Trophoblast cell (in vitro differentiated cells and primary cell): ENCODE results near the gene GALNTL6.

ENCODE experiments used
- DNase-seq, 2 donors: peaks; one replicate each; pipeline ENCODE4 v3.0.0-alpha.2; 2016
- H2AFZ ChIP-seq: 2 replicates; pipeline ENCODE4 v1.6.1; 2013; ENCODE audit warnings: low read length, moderate library complexity, mild to moderate bottlenecking; ENCODE audit not compliant: insufficient read depth, poor library complexity
- H2AK5ac ChIP-seq: 2 replicates; pipeline ENCODE4 v1.6.1; 2013; ENCODE audit warnings: mild to moderate bottlenecking, low read length
- H2BK120ac ChIP-seq: 2 replicates; pipeline ENCODE4 v1.6.1; 2013; ENCODE audit warnings: low read length, mild to moderate bottlenecking, moderate library complexity; ENCODE audit not compliant: insufficient read depth, poor library complexity
- H2BK12ac ChIP-seq: 2 replicates; pipeline ENCODE4 v1.6.1; 2013; ENCODE audit warnings: mild to moderate bottlenecking, low read length, moderate library complexity
- H2BK5ac ChIP-seq: 2 replicates; pipeline ENCODE4 v1.6.1; 2013; ENCODE audit warnings: low read length, low read depth, moderate library complexity, mild to moderate bottlenecking; ENCODE audit not compliant: poor library complexity
- H3K14ac ChIP-seq: 2 replicates; pipeline ENCODE4 v1.6.1; 2013; ENCODE audit warnings: mild to moderate bottlenecking, low read length
- H3K18ac ChIP-seq: 2 replicates; pipeline ENCODE4 v1.6.1; 2013; ENCODE audit warnings: mild to moderate bottlenecking, low read length
- H3K23ac ChIP-seq: 2 replicates; pipeline ENCODE4 v1.6.1; 2013; ENCODE audit warnings: low read length
- H3K27ac ChIP-seq: 2 replicates; pipeline ENCODE4 v1.5.1; 2013; ENCODE audit warnings: low read depth, mild to moderate bottlenecking, inconsistent platforms, low read length, moderate library complexity
- H3K27me3 ChIP-seq: 2 replicates; pipeline ENCODE4 v1.6.1; 2013; ENCODE audit warnings: inconsistent platforms, mild to moderate bottlenecking, low read length, moderate library complexity; ENCODE audit not compliant: insufficient read depth
- H3K36me3 ChIP-seq, 2 experiments: 1 replicate in 1 of 2; 2 replicates in 1 of 2; pipeline ENCODE4 v1.6.1; 2013; ENCODE audit warnings: low read length in 2 of 2, mild to moderate bottlenecking in 2 of 2, moderate library complexity in 1 of 2; ENCODE audit not compliant: insufficient read depth in 2 of 2, control insufficient read depth in 1 of 2
- H3K4ac ChIP-seq: 2 replicates; pipeline ENCODE4 v1.6.1; 2013; ENCODE audit warnings: low read depth, mild to moderate bottlenecking, low read length, moderate library complexity
- H3K4me1 ChIP-seq, 2 experiments: 1 replicate in 1 of 2; 2 replicates in 1 of 2; pipeline ENCODE4 v1.6.1; 2013; ENCODE audit warnings: low read length in 2 of 2, mild to moderate bottlenecking in 2 of 2, moderate library complexity in 1 of 2; ENCODE audit not compliant: insufficient read depth in 2 of 2, control insufficient read depth in 1 of 2
- H3K4me2 ChIP-seq: 2 replicates; pipeline ENCODE4 v1.6.1; 2013; ENCODE audit warnings: inconsistent platforms, mild to moderate bottlenecking, low read length, moderate library complexity
- H3K4me3 ChIP-seq: 2 replicates; pipeline ENCODE4 v1.5.1; 2013; ENCODE audit warnings: mild to moderate bottlenecking, low read depth, low read length, inconsistent platforms
- H3K79me1 ChIP-seq: one replicate; pipeline ENCODE4 v1.6.1; 2013; ENCODE audit warnings: low read length
- H3K79me2 ChIP-seq: 2 replicates; pipeline ENCODE4 v1.6.1; 2013; ENCODE audit warnings: low read length, mild to moderate bottlenecking; ENCODE audit not compliant: control insufficient read depth, insufficient read depth, poor library complexity
- H3K9ac ChIP-seq: 2 replicates; pipeline ENCODE4 v1.6.1; 2013; ENCODE audit warnings: mild to moderate bottlenecking, low read length
- H3K9me3 ChIP-seq: 2 replicates; pipeline ENCODE4 v1.6.1; 2013; ENCODE audit warnings: low read depth, mild to moderate bottlenecking, control low read depth, inconsistent platforms, low read length; ENCODE audit not compliant: insufficient read depth
- H4K12ac ChIP-seq: 2 replicates; pipeline ENCODE4 v1.6.1; 2013; ENCODE audit warnings: low read depth, mild to moderate bottlenecking, low read length, moderate library complexity
- H4K8ac ChIP-seq: 2 replicates; pipeline ENCODE4 v1.6.1; 2013; ENCODE audit warnings: low read depth, mild to moderate bottlenecking, low read length, moderate library complexity
- H4K91ac ChIP-seq: one replicate; pipeline ENCODE4 v1.6.1; 2013; ENCODE audit warnings: low read depth, mild to moderate bottlenecking, low read length, moderate library complexity
- whole genome bisulfite sequencing: extraction: QIAGEN DNeasy Blood & Tissue Kit; methylation state at CpG from one replicate; pipeline ENCODE4 v1.1.7; 2013; ENCODE audit warnings: missing lambda C conversion rate; ENCODE audit not compliant: insufficient read length, insufficient coverage; ENCODE audit errors: extremely low coverage; 5-methylcytosine and 5-hydroxymethylcytosine counted together

Gene GALNTL6

DNA sequence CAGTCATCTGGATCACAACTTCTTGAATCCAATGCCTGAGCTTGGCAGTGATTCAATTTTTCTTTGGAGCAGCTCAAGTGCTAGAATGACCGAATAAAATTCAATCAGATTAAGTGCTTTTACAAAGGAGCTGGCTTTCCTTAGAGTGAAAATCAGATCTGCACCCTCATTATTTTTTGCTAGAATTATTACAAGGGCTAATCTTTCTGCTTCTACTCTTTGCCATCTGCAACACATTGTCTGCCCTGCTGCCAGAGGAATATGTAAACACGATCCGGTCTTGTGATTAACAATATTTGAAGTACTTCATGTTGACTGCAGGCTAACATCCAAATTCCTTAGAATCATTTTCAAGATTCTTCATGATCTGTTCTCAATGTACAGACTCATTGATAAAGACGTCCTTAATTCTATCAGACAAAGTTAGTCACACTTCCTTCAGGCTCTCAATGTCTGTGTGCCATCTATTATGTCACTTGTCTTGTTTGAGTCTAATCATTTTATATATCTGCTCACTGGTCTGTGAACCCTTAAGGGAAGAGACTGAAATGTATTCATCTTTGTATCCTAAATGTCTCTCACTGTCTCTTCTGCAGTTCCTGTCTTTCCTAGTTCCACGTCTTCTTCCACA is 531.2 kb downstream of the GALNTL6 start:
- no CpG with 5 or more reads among the region's 5 CpGs for WGBS

DNA sequence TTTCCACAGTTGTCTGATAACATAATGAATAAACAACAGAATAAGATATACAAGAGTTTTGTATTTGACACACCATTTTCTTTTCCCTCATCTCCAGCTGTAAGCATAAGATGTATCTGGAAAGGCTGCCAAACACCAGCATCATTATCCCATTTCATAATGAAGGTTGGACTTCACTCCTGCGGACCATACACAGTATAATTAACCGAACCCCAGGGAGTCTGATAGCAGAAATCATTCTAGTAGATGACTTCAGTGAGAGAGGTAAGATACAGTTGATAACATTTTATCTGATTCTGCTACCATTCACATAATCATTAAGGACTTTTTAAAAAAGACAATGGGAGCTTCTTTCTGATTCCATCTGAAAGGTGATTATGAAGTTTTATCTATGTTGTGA is 535.2 kb downstream of the GALNTL6 start:
- Histone ChIP-seq H3K4me1 (no peaks in the 10 kb centered on the region), H3K4me2 (no peak overlapping the region), H3K14ac (no peak overlapping the region), H2AFZ (no peak overlapping the region), H3K79me1 (no peaks in the 10 kb centered on the region), H4K12ac (no peak overlapping the region), H3K18ac (no peak overlapping the region), H4K91ac (no peak overlapping the region), H3K9ac (no peak overlapping the region), H3K36me3 (no peaks in the 10 kb centered on the region), H3K9me3 (no peaks in the 10 kb centered on the region), H3K4me3 (no peak overlapping the region), H3K23ac (no peak overlapping the region), H2AK5ac (no peak overlapping the region), H2BK5ac (no peak overlapping the region), H3K27me3 (no peaks in the 10 kb centered on the region), H4K8ac (no peak overlapping the region), H2BK12ac (no peak overlapping the region), H3K27ac (no peak overlapping the region), H2BK120ac (no peak overlapping the region), H3K4ac (no peak overlapping the region), H3K79me2 (no peaks in the 10 kb centered on the region)
- no peak for DNase-seq
- no CpG with 5 or more reads among the region's 2 CpGs for WGBS

More for the DNA sequence above, 531.2 kb downstream of the GALNTL6 start:
- no peak overlapping the region for H2AK5ac ChIP-seq
- no peak overlapping the region for H3K4me3 ChIP-seq
- peak in 1 of 2 donors; percentile 1 for DNase-seq
- no peak overlapping the region for H4K8ac ChIP-seq
- H3K14ac ChIP-seq: no peak overlapping the region
- H3K36me3 ChIP-seq: no peaks in the 10 kb centered on the region
- no peak overlapping the region for H2BK5ac ChIP-seq
- no peak overlapping the region for H2BK120ac ChIP-seq
- no peak overlapping the region for H3K27ac ChIP-seq
- no peak overlapping the region for H3K23ac ChIP-seq
- H3K4me2 ChIP-seq: no peak overlapping the region
- H4K91ac ChIP-seq: no peak overlapping the region
- no peak overlapping the region for H4K12ac ChIP-seq
- H3K79me1 ChIP-seq: no peaks in the 10 kb centered on the region
- H3K4me1 ChIP-seq: no peaks in the 10 kb centered on the region
- no peak overlapping the region for H2AFZ ChIP-seq
- H3K9ac ChIP-seq: no peak overlapping the region
- no peaks in the 10 kb centered on the region for H3K79me2 ChIP-seq
- H3K4ac ChIP-seq: no peak overlapping the region
- no peaks in the 10 kb centered on the region for H3K27me3 ChIP-seq
- no peaks in the 10 kb centered on the region for H3K9me3 ChIP-seq
- H2BK12ac ChIP-seq: no peak overlapping the region
- H3K18ac ChIP-seq: no peak overlapping the region

DNA sequence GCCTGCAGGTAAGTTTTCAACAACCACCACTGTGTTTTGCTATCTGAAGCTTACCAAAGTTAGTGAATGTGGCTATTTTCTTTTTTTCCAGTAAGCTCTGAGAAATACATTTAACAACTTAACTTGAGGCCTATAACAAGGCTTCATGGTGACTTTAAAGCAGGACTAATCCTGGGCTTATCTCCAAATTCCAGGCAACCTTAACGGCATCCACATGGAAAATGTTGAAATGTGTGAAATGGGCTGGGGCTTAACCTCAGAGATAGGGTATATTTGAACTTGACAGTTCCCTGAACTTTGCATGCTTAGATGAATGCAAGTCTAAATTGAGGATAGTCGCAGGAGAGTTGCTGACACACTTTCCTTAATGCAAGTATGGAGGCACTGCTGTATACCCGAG is 539.2 kb downstream of the GALNTL6 start:
- Histone ChIP-seq H3K18ac (no peak overlapping the region), H2AFZ (no peak overlapping the region), H3K14ac (no peak overlapping the region), H3K23ac (no peak overlapping the region), H3K9me3 (no peaks in the 10 kb centered on the region), H3K79me1 (no peaks in the 10 kb centered on the region), H3K27ac (no peak overlapping the region), H2BK120ac (no peak overlapping the region), H3K4me2 (no peak overlapping the region), H2BK12ac (no peak overlapping the region), H3K4me1 (no peaks in the 10 kb centered on the region), H3K79me2 (no peaks in the 10 kb centered on the region), H3K4ac (no peak overlapping the region), H2BK5ac (no peak overlapping the region), H3K27me3 (no peaks in the 10 kb centered on the region), H3K4me3 (no peak overlapping the region), H4K12ac (no peak overlapping the region), H2AK5ac (no peak overlapping the region), H4K91ac (no peak overlapping the region), H3K36me3 (no peaks in the 10 kb centered on the region), H4K8ac (no peak overlapping the region), H3K9ac (no peak overlapping the region)
- WGBS: no CpG with 5 or more reads among the region's 3 CpGs
- DNase-seq: no peak

DNA sequence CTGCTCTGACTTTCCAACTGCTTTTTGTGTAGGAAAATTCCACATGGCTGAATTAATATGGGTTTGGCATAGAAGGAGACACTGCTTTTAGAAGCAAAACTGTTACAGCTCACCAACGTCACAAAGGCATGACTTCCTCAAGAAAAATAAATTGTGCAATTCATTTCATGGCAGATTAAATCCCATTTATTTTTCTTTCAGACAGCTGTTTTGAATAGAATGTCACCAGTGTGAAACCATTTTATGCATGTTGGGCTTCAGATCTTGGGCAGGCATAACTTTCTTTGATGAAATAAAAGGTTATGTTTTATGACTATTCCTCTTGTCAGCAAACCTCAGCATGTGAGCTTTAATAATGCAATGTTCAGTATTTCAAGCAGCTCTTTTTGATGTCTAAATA is 542.8 kb downstream of the GALNTL6 start:
- DNase-seq: no peak
- H3K27me3 ChIP-seq: no peaks in the 10 kb centered on the region
- no peak overlapping the region for H2AK5ac ChIP-seq
- H3K79me2 ChIP-seq: no peaks in the 10 kb centered on the region
- no peak overlapping the region for H3K27ac ChIP-seq
- no peak overlapping the region for H2AFZ ChIP-seq
- no peak overlapping the region for H3K4me3 ChIP-seq
- H3K79me1 ChIP-seq: no peaks in the 10 kb centered on the region
- no peaks in the 10 kb centered on the region for H3K36me3 ChIP-seq
- H3K9ac ChIP-seq: no peak overlapping the region
- no peak overlapping the region for H3K14ac ChIP-seq
- no peak overlapping the region for H3K23ac ChIP-seq
- no CpG with 5 or more reads among the region's 1 CpG for WGBS
- no peaks in the 10 kb centered on the region for H3K4me1 ChIP-seq
- no peak overlapping the region for H2BK12ac ChIP-seq
- no peak overlapping the region for H3K4me2 ChIP-seq
- no peak overlapping the region for H3K18ac ChIP-seq
- no peak overlapping the region for H2BK5ac ChIP-seq
- H4K8ac ChIP-seq: no peak overlapping the region
- no peak overlapping the region for H4K91ac ChIP-seq
- H3K9me3 ChIP-seq: no peaks in the 10 kb centered on the region
- no peak overlapping the region for H3K4ac ChIP-seq
- H4K12ac ChIP-seq: no peak overlapping the region
- H2BK120ac ChIP-seq: no peak overlapping the region
